Activated T-cell treated with anti-CD3 and anti-CD28 coated beads, Interleukin-2, amount 50 U/mL, for 72 hours (primary cell): ENCODE data around the gene LIMK1. TPM values are rescaled to one million over a fixed set of nuclear protein-coding genes. Genes with fewer than 3 reads are reported as not detected.

Experiments
- ATAC-seq, 2 donors: fragments of 150-1000 bp; cut with Tn5 transposase; replicated peaks in 1 of 2; 2 replicates each; pipeline ENCODE4 v1.10.0; 2021; ENCODE audit warnings: moderate library complexity in 2 of 2, mild to moderate bottlenecking in 1 of 2
- DNase-seq, 2 donors: peaks; one replicate each; pipeline ENCODE4 v3.0.0; 2021 to 2022; ENCODE audit warnings: mixed read lengths in 1 of 2
- H3K27ac Mint-ChIP-seq: one replicate; pipeline ENCODE4 v1.8.0; 2022; ENCODE audit warnings: mild to moderate bottlenecking, moderate library complexity, mixed read lengths
- H3K27me3 Mint-ChIP-seq: one replicate; pipeline ENCODE4 v1.8.0; 2022; ENCODE audit warnings: low read depth, mixed read lengths
- H3K36me3 Mint-ChIP-seq, 2 donors: one replicate each; pipeline ENCODE4 v1.8.0; 2022; ENCODE audit warnings: mixed read lengths in 2 of 2, mild to moderate bottlenecking in 1 of 2; ENCODE audit not compliant: insufficient read depth in 2 of 2
- H3K4me1 Mint-ChIP-seq: one replicate; pipeline ENCODE4 v1.8.0; 2022; ENCODE audit warnings: low read depth, mixed read lengths
- H3K4me3 Mint-ChIP-seq, 2 donors: one replicate each; pipeline ENCODE4 v1.8.0; 2022; ENCODE audit warnings: mild to moderate bottlenecking in 2 of 2, mixed read lengths in 2 of 2, moderate library complexity in 2 of 2
- H3K9me3 Mint-ChIP-seq, 2 donors: one replicate each; pipeline ENCODE4 v1.8.0; 2022; ENCODE audit warnings: mixed read lengths in 2 of 2
- total RNA-seq, 2 donors: library from RNA; stranded (reverse); gene quantifications; one replicate each; pipeline ENCODE4 v1.2.3, GENCODE V29; 2022

Gene LIMK1
- total RNA-seq, 2 donors from 2014 or later: 18.8 to 22.3 TPM

GRCh38 chr7:74078461-74078860 lies 5.1 kb upstream of the LIMK1 start:
- ATAC-seq (no peak), DNase-seq (no peak)
- Mint-ChIP-seq H3K36me3 (no peaks in the 10 kb centered on the region), H3K4me1 (no peaks in the 10 kb centered on the region), H3K4me3 (no peak overlapping the region), H3K27me3 (no peaks in the 10 kb centered on the region), H3K9me3 (no peaks in the 10 kb centered on the region), H3K27ac (no peak overlapping the region)

- peaks cover 14% of the 10 kb centered on the region for H3K4me1 Mint-ChIP-seq
- no peak for ATAC-seq
Observed at GRCh38 chr7:74082770-74083116, 861 bp upstream of the LIMK1 start.

GRCh38 chr7:74083928-74084721 lies 521 bp downstream of the LIMK1 start:
- no peaks in the 10 kb centered on the region for H3K27me3 Mint-ChIP-seq
- H3K4me1 Mint-ChIP-seq: peaks cover 14% of the 10 kb centered on the region
- DNase-seq: peak; percentile 56 to 61
- H3K4me3 Mint-ChIP-seq: peak overlapping the region; percentile 91 to 92
- H3K36me3 Mint-ChIP-seq: peaks cover 0 to 10% of the 10 kb centered on the region in 2 donors
- ATAC-seq: peak; percentile 62 to 70
- H3K9me3 Mint-ChIP-seq: no peaks in the 10 kb centered on the region
- peak overlapping the region; percentile 12 for H3K27ac Mint-ChIP-seq

More at GRCh38 chr7:74082770-74083116, 861 bp upstream of the LIMK1 start:
- H3K4me3 Mint-ChIP-seq: peak overlapping the region; percentile 67 to 83
- no peaks in the 10 kb centered on the region for H3K27me3 Mint-ChIP-seq
- no peaks in the 10 kb centered on the region for H3K9me3 Mint-ChIP-seq
- peaks cover 0 to 8% of the 10 kb centered on the region in 2 donors for H3K36me3 Mint-ChIP-seq
- DNase-seq: no peak
- H3K27ac Mint-ChIP-seq: no peak overlapping the region

GRCh38 chr7:74084722-74085578 lies 1.3 kb downstream of the LIMK1 start:
- H3K27ac Mint-ChIP-seq: peak overlapping the region; percentile 12
- peaks cover 14% of the 10 kb centered on the region for H3K4me1 Mint-ChIP-seq
- no peaks in the 10 kb centered on the region for H3K9me3 Mint-ChIP-seq
- H3K36me3 Mint-ChIP-seq: peaks cover 0 to 10% of the 10 kb centered on the region in 2 donors
- H3K4me3 Mint-ChIP-seq: peak overlapping the region; percentile 91 to 92
- no peak for DNase-seq
- no peaks in the 10 kb centered on the region for H3K27me3 Mint-ChIP-seq
- no peak for ATAC-seq

GRCh38 chr7:74087791-74088453 lies 4.3 kb downstream of the LIMK1 start:
- Mint-ChIP-seq H3K4me1 (peaks cover 20% of the 10 kb centered on the region), H3K4me3 (no peak overlapping the region), H3K27ac (no peak overlapping the region), H3K36me3 (peaks cover 0 to 10% of the 10 kb centered on the region in 2 donors), H3K9me3 (no peaks in the 10 kb centered on the region), H3K27me3 (no peaks in the 10 kb centered on the region)
- ATAC-seq: no peak
- no peak for DNase-seq

GRCh38 chr7:74092321-74092963 lies 8.8 kb downstream of the LIMK1 start:
- Mint-ChIP-seq H3K36me3 (peaks cover 0 to 3% of the 10 kb centered on the region in 2 donors), H3K27ac (no peak overlapping the region), H3K27me3 (no peaks in the 10 kb centered on the region), H3K9me3 (no peaks in the 10 kb centered on the region), H3K4me3 (no peak overlapping the region), H3K4me1 (peaks cover 24% of the 10 kb centered on the region)
- no peak for DNase-seq
- ATAC-seq: no peak

- Mint-ChIP-seq H3K27me3 (no peaks in the 10 kb centered on the region), H3K9me3 (peaks cover 0 to 2% of the 10 kb centered on the region in 2 donors), H3K4me1 (peaks cover 24% of the 10 kb centered on the region), H3K4me3 (no peak overlapping the region), H3K36me3 (peaks cover 4 to 6% of the 10 kb centered on the region in 2 donors), H3K27ac (no peak overlapping the region)
- ATAC-seq (no peak), DNase-seq (peak in 1 of 2 donors; percentile 10)
Observed at GRCh38 chr7:74092964-74093471, 9.4 kb downstream of the LIMK1 start.

- peaks cover 24% of the 10 kb centered on the region for H3K4me1 Mint-ChIP-seq
- peak overlapping the region; percentile 71 to 87 for H3K4me3 Mint-ChIP-seq
- H3K36me3 Mint-ChIP-seq: peaks cover 4 to 7% of the 10 kb centered on the region in 2 donors
- peak overlapping the region; percentile 7 for H3K27ac Mint-ChIP-seq
- ATAC-seq: peak; percentile 32 to 47
- H3K9me3 Mint-ChIP-seq: peaks cover 0 to 2% of the 10 kb centered on the region in 2 donors
- no peak for DNase-seq
- H3K27me3 Mint-ChIP-seq: no peaks in the 10 kb centered on the region
Observed at GRCh38 chr7:74093671-74094223, 10.1 kb downstream of the LIMK1 start.

- Mint-ChIP-seq H3K4me3 (peak overlapping the region; percentile 71 to 87), H3K4me1 (peaks cover 24% of the 10 kb centered on the region), H3K27ac (peak overlapping the region; percentile 65), H3K9me3 (peaks cover 0 to 2% of the 10 kb centered on the region in 2 donors), H3K27me3 (no peaks in the 10 kb centered on the region), H3K36me3 (peaks cover 4 to 7% of the 10 kb centered on the region in 2 donors)
- ATAC-seq (peak; percentile 91 to 94), DNase-seq (peak; percentile 87 to 89)
Observed at GRCh38 chr7:74094224-74095101, 10.9 kb downstream of the LIMK1 start.

- no peak for DNase-seq
- Mint-ChIP-seq H3K36me3 (peaks cover 4 to 7% of the 10 kb centered on the region in 2 donors), H3K27me3 (no peaks in the 10 kb centered on the region), H3K4me1 (peaks cover 24% of the 10 kb centered on the region), H3K4me3 (peak overlapping the region; percentile 71 to 87), H3K9me3 (peaks cover 0 to 2% of the 10 kb centered on the region in 2 donors), H3K27ac (peak overlapping the region; percentile 65)
- no peak for ATAC-seq
Observed at GRCh38 chr7:74095135-74095534, 11.5 kb downstream of the LIMK1 start.

- DNase-seq: no peak
- no peak for ATAC-seq
- H3K36me3 Mint-ChIP-seq: peaks cover 4 to 7% of the 10 kb centered on the region in 2 donors
- H3K27me3 Mint-ChIP-seq: no peaks in the 10 kb centered on the region
- no peak overlapping the region for H3K27ac Mint-ChIP-seq
- H3K4me1 Mint-ChIP-seq: peaks cover 18% of the 10 kb centered on the region
- no peak overlapping the region for H3K4me3 Mint-ChIP-seq
- H3K9me3 Mint-ChIP-seq: peaks cover 0 to 2% of the 10 kb centered on the region in 2 donors
Observed at GRCh38 chr7:74097937-74098614, 14.5 kb downstream of the LIMK1 start.
